AG04449 (cell line): ENCODE results near the gene IFITM10.

ENCODE experiments used
- CTCF ChIA-PET: fragments of 350-600 bp; formaldehyde crosslinking; extraction: SDS; loops from one replicate; lab custom pipeline; 2021; ENCODE audit warnings: antibody characterized with exemption; lab: Yijun Ruan, JAX
- POLR2A ChIA-PET: fragments of 400-600, 350-600 bp; formaldehyde crosslinking; extraction: SDS; loops from one replicate; lab custom pipeline; 2020; ENCODE audit warnings: antibody characterized with exemption, inconsistent platforms; lab: Yijun Ruan, JAX
- DNase-seq: peaks from one replicate; pipeline ENCODE4 v3.0.0-alpha.2; 2010; ENCODE audit warnings: low read depth, low spot score
- H3K4me3 ChIP-seq: 2 replicates; pipeline ENCODE4 v1.5.1; 2011; ENCODE audit warnings: low read depth, mild to moderate bottlenecking, control low read depth, low read length
- TF ChIP-seq, protein P1 (sequence below): IDR thresholded peaks from one replicate; pipeline ENCODE4 v1.5.1; 2011; ENCODE audit warnings: mild to moderate bottlenecking, moderate library complexity, low read length, control low read depth, inconsistent platforms; ENCODE audit not compliant: insufficient read depth; ENCODE audit errors: missing control alignments

The IFITM10 gene

DNA sequence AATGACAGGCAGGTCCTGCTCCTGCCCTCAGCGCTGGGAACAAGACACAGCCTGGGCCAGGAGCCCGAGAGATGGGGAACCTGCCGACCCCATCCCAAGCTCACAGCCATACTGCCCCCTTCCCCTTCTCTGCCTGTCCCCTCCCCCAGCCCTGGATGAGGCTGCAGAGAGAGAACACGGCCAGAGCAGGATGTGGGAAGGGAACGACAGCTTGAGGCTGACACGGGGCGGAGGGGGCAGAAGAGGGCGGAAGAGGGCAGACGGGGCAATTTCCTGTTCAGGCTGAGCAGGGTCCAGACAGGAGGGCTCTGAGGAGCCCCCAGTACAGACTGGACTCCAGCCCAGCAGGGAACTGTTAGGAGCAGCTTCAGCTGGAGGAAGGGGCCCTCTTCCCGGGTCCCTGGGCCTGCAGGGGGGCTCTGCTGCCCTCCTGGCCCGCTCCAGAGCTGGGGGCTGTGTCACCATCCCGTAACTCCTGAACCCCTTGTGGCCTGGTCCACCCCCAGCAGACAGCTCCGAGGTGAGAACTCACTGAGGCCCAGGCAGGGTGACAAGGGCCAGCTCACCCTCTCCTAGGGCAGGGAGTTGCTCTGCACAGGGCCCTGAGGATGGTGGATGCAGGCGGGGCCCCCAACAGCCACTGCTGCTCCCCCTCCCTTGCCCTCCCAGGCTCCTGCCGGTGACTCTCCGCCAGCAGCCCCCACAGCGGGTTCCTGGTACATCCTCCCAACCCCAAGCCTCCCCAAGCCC, 7.6 kb upstream of the IFITM10 start:
- TF ChIP-seq, protein P1, sequence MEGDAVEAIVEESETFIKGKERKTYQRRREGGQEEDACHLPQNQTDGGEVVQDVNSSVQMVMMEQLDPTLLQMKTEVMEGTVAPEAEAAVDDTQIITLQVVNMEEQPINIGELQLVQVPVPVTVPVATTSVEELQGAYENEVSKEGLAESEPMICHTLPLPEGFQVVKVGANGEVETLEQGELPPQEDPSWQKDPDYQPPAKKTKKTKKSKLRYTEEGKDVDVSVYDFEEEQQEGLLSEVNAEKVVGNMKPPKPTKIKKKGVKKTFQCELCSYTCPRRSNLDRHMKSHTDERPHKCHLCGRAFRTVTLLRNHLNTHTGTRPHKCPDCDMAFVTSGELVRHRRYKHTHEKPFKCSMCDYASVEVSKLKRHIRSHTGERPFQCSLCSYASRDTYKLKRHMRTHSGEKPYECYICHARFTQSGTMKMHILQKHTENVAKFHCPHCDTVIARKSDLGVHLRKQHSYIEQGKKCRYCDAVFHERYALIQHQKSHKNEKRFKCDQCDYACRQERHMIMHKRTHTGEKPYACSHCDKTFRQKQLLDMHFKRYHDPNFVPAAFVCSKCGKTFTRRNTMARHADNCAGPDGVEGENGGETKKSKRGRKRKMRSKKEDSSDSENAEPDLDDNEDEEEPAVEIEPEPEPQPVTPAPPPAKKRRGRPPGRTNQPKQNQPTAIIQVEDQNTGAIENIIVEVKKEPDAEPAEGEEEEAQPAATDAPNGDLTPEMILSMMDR: no peak
- no peak for DNase-seq
- ChIA-PET CTCF (interaction anchor here (1.6 kb wide), 1 partner anchor 105 kb away, joined by 5 read pairs; no protein-coding TSS in a partner anchor), POLR2A (no interaction called here)
- no peak overlapping the region for H3K4me3 ChIP-seq

DNA sequence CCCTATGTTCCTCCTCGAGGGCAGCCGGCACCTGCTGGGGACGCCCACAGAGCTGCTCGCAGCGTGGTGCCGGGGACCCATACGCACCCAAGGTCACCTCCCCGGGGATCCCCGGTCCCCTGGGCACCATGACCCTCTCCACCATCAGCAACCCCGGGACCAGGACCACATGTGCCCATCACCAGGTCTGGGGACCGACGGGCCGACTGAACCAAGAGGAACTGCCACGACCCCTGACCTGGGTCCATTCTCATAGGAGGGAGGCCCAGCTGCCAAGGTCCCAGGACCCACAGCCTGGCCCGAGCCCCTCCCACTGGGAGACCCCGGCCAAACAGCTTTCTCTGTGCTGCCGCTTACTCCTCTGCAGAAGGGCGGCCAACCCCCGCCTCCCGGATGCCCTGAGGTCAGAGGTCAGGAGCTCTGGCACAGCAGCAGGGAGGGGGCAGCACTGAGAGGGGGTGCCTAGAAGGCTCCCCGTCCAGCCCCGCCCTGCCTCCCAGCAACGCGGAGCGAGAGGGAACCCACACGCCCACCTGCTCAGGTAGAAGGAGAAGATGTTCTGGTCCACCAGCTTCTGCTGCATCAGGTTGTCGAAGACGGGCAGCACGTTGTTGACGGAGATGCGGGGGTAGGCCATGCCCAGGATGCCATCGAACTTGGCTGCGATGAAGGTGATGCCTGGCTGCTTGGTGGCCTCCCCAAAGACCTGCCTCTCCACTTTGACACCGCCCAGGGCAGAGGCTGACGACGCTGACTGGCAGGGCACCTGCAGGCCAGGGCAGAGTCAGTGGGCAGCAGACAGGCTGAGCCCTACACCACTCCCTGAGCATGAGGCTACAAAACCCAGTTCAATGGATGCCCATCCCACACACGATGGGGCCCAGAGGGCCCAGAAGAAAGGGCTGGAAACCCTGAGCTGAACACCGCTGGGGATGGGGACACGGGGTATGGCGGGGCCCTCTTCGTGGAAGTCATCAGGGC, 6.7 kb upstream of the IFITM10 start:
- no peak overlapping the region for H3K4me3 ChIP-seq
- ChIA-PET CTCF (interaction anchor here (1.6 to 2.1 kb wide), 2 partner anchors 64 to 104 kb away, joined by 5 to 7 read pairs; no protein-coding TSS in a partner anchor), POLR2A (no interaction called here)
- no peak for DNase-seq
- TF ChIP-seq, protein P1: no peak

DNA sequence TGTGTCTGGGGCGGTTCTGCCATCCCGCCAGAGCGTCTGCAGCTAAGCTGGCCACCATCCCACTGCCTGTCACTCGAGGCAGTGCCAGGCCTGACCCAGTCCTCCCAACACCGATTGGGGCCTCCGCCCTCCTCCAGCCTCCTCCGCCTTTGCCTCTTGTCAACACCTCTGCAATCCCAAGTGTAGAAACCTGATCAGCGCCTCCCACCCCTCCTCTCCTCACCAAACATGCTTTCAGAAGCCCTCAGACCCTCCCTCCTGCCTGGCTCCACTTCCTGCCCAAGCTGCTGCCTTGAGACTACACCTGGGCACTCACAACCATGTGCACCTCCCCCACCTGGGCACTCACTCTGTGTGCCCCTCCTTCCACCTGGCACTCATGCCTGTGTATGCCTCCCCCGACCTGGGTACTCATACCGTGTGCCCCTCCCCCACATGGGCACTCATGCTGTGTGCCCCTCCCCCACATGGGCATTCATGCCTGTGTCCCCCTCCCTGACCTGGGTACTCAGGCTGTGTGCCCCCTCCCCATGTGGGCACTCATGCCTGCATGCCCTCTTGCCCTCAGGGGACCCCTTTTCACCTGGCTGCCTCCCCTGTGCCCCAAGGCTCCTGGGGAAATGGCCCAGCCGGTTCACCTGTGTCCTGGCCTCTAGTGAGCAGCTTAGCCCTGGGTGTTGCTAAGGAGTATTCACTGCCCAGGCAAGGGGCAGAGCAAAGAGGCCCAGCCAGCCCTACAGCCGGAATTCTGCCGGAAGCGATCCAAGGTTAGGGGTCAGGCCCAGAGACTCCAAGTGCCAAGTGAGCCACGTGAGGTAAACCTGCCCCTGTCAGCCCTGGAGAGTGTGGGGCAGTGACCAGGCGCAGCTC, 5.5 kb upstream of the IFITM10 start:
- ChIA-PET CTCF (interaction anchor here (2.1 kb wide), 1 partner anchor 62 kb away, joined by 7 read pairs; no protein-coding TSS in a partner anchor), POLR2A (no interaction called here)
- DNase-seq: no peak
- TF ChIP-seq, protein P1: no peak
- H3K4me3 ChIP-seq: no peak overlapping the region

DNA sequence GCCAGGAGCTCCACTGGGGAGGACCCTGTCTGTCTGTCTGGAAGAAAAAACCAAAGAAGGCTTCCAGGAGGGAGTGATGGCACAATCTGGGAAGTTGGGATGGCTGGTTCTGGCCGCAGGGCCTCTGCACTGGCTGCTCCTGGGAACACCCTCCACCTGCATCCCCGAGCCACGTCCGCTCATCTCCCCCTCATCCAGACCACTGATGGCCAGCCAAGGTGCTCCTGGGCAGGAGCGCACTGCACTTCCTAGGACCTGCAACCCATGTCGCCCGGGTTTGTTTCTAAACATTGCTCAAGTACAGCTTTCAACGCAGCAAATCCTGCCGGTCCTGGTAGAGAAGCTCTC, 4.9 kb upstream of the IFITM10 start:
- POLR2A ChIA-PET: no interaction called here
- CTCF ChIA-PET: interaction anchor here (2.1 kb wide), 1 partner anchor 62 kb away, joined by 7 read pairs; no protein-coding TSS in a partner anchor
- DNase-seq: no peak
- no peak overlapping the region for H3K4me3 ChIP-seq
- TF ChIP-seq, protein P1: no peak

GRCh38 chr11:1754376-1755150, 4.2 kb upstream of the IFITM10 start:
- H3K4me3 ChIP-seq: no peak overlapping the region
- ChIA-PET CTCF (no interaction called here), POLR2A (no interaction called here)
- no peak for DNase-seq
- TF ChIP-seq, protein P1: no peak
